GM12864 (cell line): Measurements from ENCODE around the gene SRPK3.
"Not testable (repeated sequence)": the region's sequence is repeated elsewhere in the genome, so short reads cannot be mapped to it uniquely, and the experiment has no call there.

ENCODE experiments used
- DNase-seq: peaks from one replicate; pipeline ENCODE4 v3.0.0-alpha.2; 2011; ENCODE audit warnings: low read depth
- H3K4me3 ChIP-seq: 2 replicates; pipeline ENCODE4 v1.5.1; 2011; ENCODE audit warnings: mild to moderate bottlenecking, low read depth, low read length, control low read depth
- CTCF ChIP-seq: IDR thresholded peaks from 2 replicates; pipeline ENCODE4 v1.5.1; 2011; ENCODE audit warnings: low read depth, mild to moderate bottlenecking, moderate library complexity, low read length, control low read depth, inconsistent platforms; ENCODE audit errors: missing control alignments

The SRPK3 gene

GRCh38 chrX:153816831-153817690 is 36.2 kb downstream of the SRPK3 start:
- no peak overlapping the region for H3K4me3 ChIP-seq
- TF ChIP-seq CTCF = no peak
- DNase-seq = no peak

- DNase-seq, H3K4me3 ChIP-seq: not testable (repeated sequence)
Observed at GRCh38 chrX:153818064-153818463, 37.2 kb downstream of the SRPK3 start.

- no peak overlapping the region for H3K4me3 ChIP-seq
- no peak for DNase-seq
- TF ChIP-seq CTCF = no peak
Observed at GRCh38 chrX:153818571-153819383, 37.9 kb downstream of the SRPK3 start.

- TF ChIP-seq CTCF = no peak
- no peak for DNase-seq
- no peak overlapping the region for H3K4me3 ChIP-seq
Observed at GRCh38 chrX:153819384-153820040, 38.7 kb downstream of the SRPK3 start.

GRCh38 chrX:153820601-153821000 is 39.8 kb downstream of the SRPK3 start:
- no peak overlapping the region for H3K4me3 ChIP-seq
- no peak for DNase-seq
- TF ChIP-seq CTCF = no peak

GRCh38 chrX:153821066-153821465 is 40.2 kb downstream of the SRPK3 start:
- TF ChIP-seq CTCF = no peak
- H3K4me3 ChIP-seq = no peak overlapping the region
- DNase-seq = no peak

GRCh38 chrX:153824348-153824747 is 43.5 kb downstream of the SRPK3 start:
- TF ChIP-seq CTCF = no peak
- no peak overlapping the region for H3K4me3 ChIP-seq
- DNase-seq = no peak
